NCI-H1092 (cell line): ENCODE measurements around the gene KIF14.
A peak's percentile ranks its signal among the peaks of the same experiment; 100 is the strongest.
"Not testable (repeated sequence)": the region's sequence is repeated elsewhere in the genome, so short reads cannot be mapped to it uniquely, and the experiment has no call there.

ENCODE experiments used
- DNase-seq: peaks from one replicate; lab custom pipeline; 2025; lab: John Stamatoyannopoulos, UW

The KIF14 gene

DNA sequence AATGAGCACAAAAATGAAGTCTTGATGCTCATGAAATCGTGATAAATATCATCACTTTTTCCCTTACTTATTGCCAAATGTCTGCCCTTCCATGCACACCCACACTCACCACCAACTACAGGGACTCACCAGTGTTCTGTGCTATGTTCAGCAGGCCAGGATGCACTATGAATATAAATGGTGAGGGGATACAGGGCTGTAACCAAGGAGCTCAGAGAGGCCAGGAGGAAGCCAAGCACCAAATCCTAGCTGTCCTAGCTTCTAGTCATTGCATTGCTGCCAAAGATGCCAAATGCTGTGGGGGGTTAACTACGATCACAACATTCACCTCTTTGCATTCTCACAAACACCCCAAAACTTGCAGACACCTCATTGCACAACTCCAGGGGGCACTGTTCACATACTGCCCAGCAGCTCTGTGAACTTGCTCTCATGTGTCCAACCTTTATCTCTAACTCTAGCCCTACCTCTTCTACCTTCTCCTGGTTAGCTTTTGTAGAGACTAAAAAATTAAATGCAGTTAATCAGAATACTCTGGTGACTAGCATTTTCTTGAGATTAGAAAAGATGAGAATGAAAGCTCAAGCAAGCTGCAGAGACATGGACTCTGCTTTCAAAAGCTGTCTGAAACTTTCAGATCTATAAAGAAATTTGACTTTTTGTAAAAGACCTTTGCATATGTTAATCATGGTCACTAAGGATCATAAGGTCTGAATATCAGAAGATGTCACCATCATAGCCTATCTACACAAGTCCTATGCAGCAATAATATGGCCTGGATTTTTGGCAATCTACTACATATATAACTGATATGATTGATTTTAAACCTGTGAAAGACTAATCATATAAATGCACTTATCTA lies 13.9 kb upstream of the KIF14 start:
- DNase-seq = no peak

GRCh38 chr1:200631375-200631774 lies 10.8 kb upstream of the KIF14 start:
- DNase-seq = no peak

GRCh38 chr1:200630515-200630899 lies 10.0 kb upstream of the KIF14 start:
- not testable (repeated sequence) for DNase-seq

- DNase-seq = no peak
Measured at GRCh38 chr1:200629876-200630514, 9.4 kb upstream of the KIF14 start.

- no peak for DNase-seq
Measured at GRCh38 chr1:200628223-200628881, 7.8 kb upstream of the KIF14 start.

DNA sequence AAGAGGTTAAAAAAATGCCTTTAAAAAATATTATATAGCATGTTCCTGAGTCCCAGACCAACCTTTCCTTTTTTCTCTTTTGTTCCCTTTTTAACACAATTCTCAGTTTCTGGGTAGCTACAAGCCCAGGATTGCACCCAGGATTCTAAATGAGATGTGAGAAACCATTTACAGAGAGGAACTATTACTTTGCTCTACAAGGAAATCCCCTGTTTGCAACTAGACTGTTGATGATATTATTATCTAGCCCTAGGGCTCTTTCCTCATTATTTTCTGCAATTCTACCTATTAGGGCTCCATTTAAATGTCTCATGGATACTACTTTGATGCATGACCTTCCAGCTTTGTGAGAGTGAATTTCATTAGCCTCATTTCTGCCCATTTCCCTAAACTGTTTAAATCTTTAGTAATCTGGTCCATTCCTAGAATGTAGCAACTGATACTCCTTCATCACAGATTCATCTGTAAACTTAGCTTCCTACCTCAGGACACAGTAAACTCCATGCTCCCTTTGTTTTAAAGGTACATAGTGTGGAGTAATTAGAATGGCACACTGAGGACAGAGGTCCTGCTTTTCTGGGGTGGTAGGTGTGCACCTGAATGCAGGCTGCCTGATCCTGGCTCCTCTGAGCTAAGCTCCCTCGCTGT lies 7.1 kb upstream of the KIF14 start:
- no peak for DNase-seq

DNA sequence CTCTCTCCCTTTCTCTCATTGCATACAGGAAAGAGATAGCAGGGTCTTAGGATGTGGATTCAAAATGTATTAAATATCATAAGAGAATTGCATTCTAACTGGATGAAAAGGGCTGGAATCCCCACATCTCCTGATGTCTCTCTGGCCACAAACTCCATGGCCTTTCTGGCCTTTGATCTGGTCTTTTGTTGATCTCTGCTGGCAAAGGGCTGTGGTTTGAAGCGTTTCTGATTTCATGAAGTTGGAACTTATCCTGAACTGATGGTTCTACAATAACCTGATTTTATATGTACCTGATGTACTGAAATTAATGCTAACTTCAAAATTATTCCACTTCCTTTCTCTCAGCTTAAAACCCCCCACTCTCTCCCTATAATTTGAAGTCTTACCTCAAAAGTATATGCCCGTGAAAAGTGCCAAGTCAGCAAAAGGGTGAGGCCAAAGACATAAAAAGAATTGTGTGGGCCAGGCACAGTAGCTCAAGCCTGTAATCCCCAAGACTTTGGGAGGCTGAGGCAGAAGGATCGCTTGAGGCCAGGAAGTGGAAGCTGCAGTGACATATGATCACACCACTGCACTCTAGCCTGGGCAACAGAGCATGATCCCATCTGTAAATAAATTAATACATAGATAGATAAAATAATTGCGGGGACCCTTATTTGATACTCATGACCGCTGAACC lies 6.4 kb upstream of the KIF14 start:
- no peak for DNase-seq

- no peak for DNase-seq
Measured at GRCh38 chr1:200625381-200625824, 4.9 kb upstream of the KIF14 start.

- DNase-seq = no peak
Measured at GRCh38 chr1:200624679-200625335, 4.3 kb upstream of the KIF14 start.

DNA sequence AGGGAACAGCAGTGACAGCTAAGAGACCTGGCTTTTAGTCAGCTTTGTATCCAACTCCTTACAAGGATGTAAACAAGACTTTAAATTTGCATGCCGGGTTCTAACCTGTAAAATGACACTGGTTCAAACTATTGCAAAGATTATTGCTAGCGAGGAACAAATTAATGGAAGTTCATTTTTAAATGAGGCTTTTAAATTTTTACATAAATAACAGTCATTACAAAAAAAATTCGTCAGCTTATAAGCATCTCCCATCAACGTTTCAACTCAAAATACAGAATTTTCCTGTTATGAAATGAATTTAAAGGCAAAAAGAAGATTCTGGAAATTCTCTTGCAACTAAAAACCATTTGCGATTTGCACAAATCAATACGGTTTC lies 668 bp downstream of the KIF14 start:
- no peak for DNase-seq

DNA sequence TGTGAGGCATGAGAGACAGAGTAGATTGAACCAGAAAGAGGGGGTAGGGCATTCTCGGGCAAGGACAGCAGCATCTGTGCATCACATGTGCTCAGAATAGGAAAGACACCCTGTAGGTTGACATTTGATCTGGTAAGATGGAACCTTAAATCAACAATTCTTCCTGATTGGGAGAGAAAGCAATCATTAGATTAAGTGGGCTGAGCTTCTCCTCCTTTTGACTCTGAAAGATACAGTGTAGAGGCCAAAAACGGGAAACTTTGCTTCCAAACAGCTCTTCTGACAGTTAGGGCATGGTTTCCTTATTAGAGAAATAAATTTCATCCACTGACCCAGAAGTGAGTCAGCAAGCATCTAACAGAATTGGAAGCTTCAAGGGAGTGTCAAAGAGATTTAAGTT lies 9.7 kb downstream of the KIF14 start:
- no peak for DNase-seq

DNA sequence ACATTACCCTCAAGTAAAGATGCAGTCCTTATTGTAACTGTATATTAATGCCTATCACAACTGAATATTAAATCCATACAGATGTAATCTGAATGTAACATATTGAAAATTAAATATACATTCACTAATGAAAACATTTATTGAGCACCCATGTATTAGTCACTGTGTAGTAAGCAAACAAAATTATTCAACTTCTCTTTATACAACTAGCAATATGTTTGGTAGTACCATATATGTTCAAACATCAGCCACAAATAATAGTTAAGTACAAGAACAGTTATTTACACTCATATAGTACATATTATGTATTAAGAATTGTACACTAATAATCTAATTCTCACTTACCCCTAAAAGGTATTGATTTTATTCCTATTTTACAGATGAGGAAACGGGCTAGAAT lies 17.9 kb downstream of the KIF14 start:
- no peak for DNase-seq

GRCh38 chr1:200590001-200590400 lies 30.6 kb downstream of the KIF14 start:
- DNase-seq = no peak

DNA sequence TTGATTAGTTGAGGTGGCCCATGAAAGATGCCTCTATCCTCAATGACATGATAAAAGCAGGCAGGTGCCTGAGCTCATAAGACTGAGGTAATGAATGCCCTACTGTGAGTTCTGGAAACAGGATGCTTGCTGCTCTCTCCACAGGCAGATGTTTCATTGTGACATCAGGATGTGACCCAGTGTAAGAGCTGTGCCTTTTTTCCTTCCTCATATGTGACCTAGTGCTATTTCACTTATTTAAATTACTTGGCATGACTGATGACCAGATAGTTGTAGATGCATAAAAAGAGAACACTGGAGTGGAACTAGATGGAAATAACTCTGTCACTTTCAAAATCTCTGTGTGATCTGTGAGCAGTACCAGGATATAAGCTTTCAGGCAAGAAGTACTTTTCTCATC lies 31.9 kb downstream of the KIF14 start:
- no peak for DNase-seq

DNA sequence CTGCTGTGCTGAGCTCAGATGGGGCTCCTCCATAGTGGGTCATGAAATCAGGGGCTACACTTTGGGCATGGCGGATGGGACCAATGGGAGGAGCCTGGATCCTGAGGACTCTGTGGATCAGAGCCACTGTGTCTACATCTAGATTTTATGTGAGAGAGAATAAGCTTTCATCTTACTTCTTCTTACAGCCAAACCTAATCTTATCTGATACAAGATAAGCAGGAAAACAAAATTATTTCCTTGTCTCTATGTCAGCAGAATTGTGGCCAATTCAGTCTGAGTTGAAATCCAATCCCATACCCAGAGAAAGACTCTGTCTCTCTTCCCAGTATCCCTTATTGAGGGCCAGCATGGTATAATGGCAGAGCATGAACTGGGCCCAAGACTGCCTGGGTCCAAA lies 56.2 kb downstream of the KIF14 start:
- DNase-seq = no peak

DNA sequence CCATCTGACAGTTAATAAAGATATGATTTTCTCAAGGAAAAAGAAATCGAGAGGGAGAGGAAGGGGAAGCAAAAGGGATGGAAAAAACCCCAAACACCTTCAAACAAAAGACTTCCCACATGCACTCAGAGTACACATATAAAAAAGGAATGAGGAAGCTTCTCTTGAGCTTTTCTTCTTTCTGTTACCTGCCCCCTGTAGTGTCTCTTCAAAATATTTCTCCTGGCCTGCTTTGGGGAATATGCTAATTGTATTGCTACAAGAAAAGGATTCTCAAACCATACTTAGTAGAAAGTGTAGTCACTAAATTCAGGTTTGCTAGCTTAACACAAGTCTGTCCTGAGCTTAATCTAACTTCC lies 58.7 kb downstream of the KIF14 start:
- no peak for DNase-seq

- peak; percentile 11 for DNase-seq
Measured at GRCh38 chr1:200558866-200559459, 61.6 kb downstream of the KIF14 start.

- DNase-seq = no peak
Measured at GRCh38 chr1:200556002-200556401, 64.5 kb downstream of the KIF14 start.

- not testable (repeated sequence) for DNase-seq
Measured at GRCh38 chr1:200552737-200553136, 67.8 kb downstream of the KIF14 start.

GRCh38 chr1:200550367-200550766 lies 70.2 kb downstream of the KIF14 start:
- DNase-seq = no peak

DNA sequence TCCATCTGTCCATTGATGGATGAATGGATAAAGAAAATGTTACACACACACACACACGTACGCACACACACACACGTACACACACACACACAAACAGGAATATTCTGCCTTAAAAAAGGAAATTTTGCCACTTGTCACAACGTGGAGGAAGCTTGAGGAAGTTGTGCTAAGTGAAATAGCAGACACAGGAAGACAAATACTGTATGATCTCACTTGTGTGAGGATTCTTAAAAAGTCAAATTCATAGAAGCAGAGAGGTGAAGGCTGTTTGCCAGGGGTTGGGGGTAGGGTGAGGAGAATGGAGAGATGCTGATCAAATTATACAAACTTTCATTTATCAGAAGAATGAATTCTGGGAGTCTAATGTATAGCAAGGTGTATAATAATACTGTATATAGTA lies 73.2 kb downstream of the KIF14 start:
- no peak for DNase-seq
